B cell (primary cell): ENCODE measurements around the gene LENG9.

Experiments used
- CTCF ChIP-seq: fragments of 200-600 bp; IDR thresholded peaks from one replicate; pipeline ENCODE4 v1.8.0; 2022; ENCODE audit warnings: antibody characterized with exemption, mild to moderate bottlenecking
- EZH2 ChIP-seq: IDR thresholded peaks from 2 replicates; pipeline ENCODE4 v1.6.1; 2012; ENCODE audit warnings: borderline replicate concordance, low read depth, mild to moderate bottlenecking, moderate library complexity, low read length; ENCODE audit not compliant: insufficient read depth, poor library complexity, severe bottlenecking

GRCh38 chr19:54473071-54473891, 9.7 kb upstream of the LENG9 start, which contains the start of gene CDC42EP5:
- TF ChIP-seq CTCF (no peak), EZH2 (no peak)
